H7 (cell line): Measurements from ENCODE around the gene SORCS1. TPM values are rescaled to one million over a fixed set of nuclear protein-coding genes. Genes with fewer than 3 reads are reported as not detected.

Source experiments
- DNase-seq: peaks from one replicate; pipeline ENCODE4 v3.0.0; 2012
- H3K27me3 ChIP-seq: 2 replicates; pipeline ENCODE4 v1.6.0; 2011; ENCODE audit warnings: mild to moderate bottlenecking, low read length; ENCODE audit not compliant: control insufficient read depth, insufficient read depth
- H3K36me3 ChIP-seq: replicated peaks from 2 replicates; pipeline ENCODE4 v1.5.1; 2011; ENCODE audit warnings: low read length; ENCODE audit not compliant: control insufficient read depth, insufficient read depth
- H3K4me3 ChIP-seq: 2 replicates; pipeline ENCODE4 v1.5.1; 2011; ENCODE audit warnings: low read depth, mild to moderate bottlenecking, control low read depth, low read length, moderate library complexity; ENCODE audit not compliant: insufficient read depth
- total RNA-seq: library from RNA; depleted of rRNA; stranded (reverse); fragments of >200 nt; shearing (Covaris generic); gene quantifications from 2 replicates; pipeline ENCODE4 v1.2.3, GENCODE V29; 2014; rRNA removed

The SORCS1 gene
- 1.00 and 1.3 TPM in 2 replicates for total RNA-seq

DNA sequence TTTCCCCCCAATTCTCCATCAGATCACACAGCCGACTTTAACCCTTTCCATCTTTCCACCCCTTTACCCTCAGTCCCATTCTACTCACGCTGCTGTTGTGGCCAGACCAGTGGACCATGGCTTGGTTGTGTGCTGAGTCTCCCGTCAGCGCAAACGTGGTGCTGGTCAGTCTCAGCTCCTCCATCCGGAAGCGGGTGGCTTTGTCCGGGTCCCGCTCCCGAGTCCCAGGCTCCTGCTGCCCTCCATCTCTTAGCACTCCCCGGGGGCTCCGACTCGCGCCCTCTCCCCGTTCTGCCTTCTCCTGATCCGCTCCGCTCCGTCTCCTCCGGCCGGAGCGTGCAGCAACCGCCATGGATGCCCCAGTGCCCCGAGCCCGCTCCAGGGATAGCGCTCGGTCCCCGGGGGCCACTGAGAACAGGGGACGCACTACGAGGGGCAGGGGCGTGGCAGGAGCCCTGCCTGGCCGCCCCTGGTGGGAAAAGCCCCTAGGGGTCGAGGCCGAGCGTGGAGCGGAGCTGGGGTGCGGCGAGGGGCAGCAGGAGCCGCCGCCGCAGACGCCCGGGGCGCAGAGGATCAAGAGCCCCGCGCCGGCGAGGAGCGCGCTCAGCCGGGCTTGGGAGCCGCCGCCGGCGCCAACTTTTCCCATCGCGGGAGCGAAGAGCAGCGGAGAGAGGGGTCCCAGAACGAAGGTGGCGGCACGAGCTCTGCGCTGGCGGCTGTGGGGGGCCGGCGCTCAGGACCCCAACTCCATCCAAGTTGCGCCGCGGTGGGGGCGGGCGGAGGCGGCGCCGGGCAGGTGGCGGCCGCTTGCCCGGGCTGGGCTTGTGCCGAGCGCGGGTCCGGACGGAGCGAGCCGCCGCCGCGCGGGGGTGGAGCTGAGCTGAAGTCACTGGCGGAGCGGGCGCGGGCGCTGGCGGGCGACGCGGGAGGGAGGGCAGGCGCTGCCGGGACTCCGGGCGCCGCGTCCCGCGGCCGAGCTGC, at the start of gene SORCS1:
SORCS1 (minus strand) TSS at position 826 of the 981 bp plus-strand sequence.
- DNase-seq: peak; percentile 87
- Histone ChIP-seq H3K36me3 (no peaks in the 10 kb centered on the region), H3K4me3 (peak within 1 kb of the TSS; percentile 58), H3K27me3 (peaks cover 30% of the 10 kb centered on the region)

DNA sequence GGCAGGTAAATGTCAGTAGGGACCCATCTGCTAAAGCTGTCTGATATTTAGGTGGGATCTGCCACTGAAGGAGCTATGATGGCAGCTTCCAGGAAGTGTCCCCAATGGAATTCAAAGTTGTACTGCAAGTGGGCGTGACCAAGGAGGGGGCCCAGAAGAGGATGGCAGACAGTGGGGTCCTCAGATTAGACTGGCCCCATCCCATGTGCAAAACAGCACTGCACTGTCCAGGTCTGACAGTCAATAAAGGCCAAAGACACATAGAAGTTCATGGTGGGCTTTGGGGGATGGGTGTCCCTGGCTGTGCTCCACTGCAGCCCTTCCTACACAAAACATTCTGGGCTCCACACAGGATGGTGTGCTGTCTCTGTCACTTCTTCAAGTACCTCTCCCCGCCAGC, 49.8 kb upstream of the SORCS1 start:
- no peak overlapping the region for H3K4me3 ChIP-seq
- H3K36me3 ChIP-seq: no peaks in the 10 kb centered on the region
- DNase-seq: no peak
- H3K27me3 ChIP-seq: no peaks in the 10 kb centered on the region

GRCh38 chr10:107213861-107214260, 49.4 kb upstream of the SORCS1 start:
- H3K27me3 ChIP-seq: no peaks in the 10 kb centered on the region
- no peak for DNase-seq
- no peak overlapping the region for H3K4me3 ChIP-seq
- no peaks in the 10 kb centered on the region for H3K36me3 ChIP-seq

GRCh38 chr10:107206833-107207232, 42.3 kb upstream of the SORCS1 start:
- no peaks in the 10 kb centered on the region for H3K36me3 ChIP-seq

DNA sequence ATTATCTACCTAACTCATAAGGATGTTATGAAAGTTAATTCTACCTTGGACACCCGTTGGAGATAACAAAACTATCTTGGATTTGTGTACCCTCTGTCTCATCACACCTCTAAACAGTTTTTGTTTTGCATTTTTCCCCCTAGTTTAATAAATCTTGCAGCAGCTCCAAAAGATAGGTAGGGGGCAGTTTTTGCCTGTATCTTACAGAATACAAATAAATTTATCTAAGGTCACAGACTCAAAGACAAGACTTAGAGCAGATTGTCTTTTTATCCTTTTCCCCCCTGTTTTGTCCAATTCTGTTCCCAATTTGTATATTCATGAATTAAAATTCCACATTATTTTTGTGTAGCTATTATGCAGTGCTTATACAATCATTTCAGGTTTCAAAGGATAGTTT, 5.0 kb upstream of the SORCS1 start:
- DNase-seq: no peak
- no peaks in the 10 kb centered on the region for H3K36me3 ChIP-seq
- peaks cover 12% of the 10 kb centered on the region for H3K27me3 ChIP-seq
- H3K4me3 ChIP-seq: no peak overlapping the region

More at GRCh38 chr10:107206833-107207232, 42.3 kb upstream of the SORCS1 start:
- Histone ChIP-seq H3K27me3 (no peaks in the 10 kb centered on the region), H3K4me3 (no peak overlapping the region)
- DNase-seq: no peak

DNA sequence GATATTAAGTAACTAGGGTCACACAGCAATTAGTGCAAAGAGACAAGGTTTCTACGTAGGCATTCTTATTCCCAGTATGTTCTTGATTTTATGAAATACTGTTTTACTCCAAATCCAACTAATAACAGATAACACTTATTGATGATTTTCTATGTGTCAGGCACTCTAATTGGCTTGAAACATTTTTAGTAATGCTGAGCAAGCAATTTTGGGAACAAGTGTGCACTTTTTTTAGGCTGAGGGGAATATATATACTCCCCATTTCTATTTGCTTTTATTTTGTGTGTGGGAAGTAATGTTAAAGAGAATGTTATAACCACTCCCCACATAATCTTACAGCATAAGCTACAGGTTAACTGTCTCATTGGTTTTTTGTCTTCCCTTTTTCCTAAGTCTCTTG, 4.2 kb upstream of the SORCS1 start:
- no peaks in the 10 kb centered on the region for H3K36me3 ChIP-seq
- no peak for DNase-seq
- peaks cover 19% of the 10 kb centered on the region for H3K27me3 ChIP-seq
- no peak overlapping the region for H3K4me3 ChIP-seq

DNA sequence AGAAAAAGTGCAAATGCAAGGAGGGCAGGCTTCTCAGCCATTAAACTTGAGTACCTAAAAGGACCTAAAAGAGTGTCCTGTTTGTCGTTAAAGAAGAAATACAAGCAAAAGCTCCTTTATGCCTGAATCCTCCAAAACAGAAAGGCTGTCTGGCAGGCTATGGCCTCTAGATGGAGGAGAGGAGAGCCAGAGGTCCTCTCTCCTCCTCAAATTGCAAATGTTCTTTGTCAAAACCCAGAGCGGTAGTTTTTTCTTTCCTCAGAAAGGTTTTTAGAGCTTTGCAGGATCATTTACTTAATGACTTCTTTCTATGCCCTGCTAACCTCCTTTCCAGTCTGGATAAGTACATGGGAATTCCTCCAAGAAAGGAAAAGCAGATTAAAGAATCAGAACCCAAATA, 1.9 kb upstream of the SORCS1 start:
- Histone ChIP-seq H3K36me3 (no peaks in the 10 kb centered on the region), H3K4me3 (no peak overlapping the region), H3K27me3 (peaks cover 30% of the 10 kb centered on the region)
- peak; percentile 42 for DNase-seq

DNA sequence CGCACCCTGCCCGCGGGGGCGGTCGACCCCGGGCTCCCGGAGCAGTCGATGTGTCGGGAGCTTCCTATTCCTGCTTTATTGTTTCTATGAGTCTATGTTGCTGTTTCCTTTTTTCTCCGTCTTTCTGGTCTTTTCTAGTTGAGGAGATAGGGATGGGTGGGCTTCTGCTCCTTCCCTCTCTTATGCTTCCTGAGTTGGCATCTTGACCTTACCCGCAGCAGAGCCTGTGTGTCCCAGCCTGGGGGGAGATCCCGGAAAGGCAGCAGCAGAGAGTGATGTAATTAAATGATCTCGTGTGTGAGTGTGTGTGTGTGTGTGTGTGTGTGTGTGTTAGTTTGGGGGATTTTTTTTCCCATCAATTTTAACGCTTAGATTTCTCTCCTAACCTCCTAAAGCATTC, 486 bp upstream of the SORCS1 start:
- peak overlapping the region; percentile 58 for H3K4me3 ChIP-seq
- peak; percentile 61 for DNase-seq
- peaks cover 30% of the 10 kb centered on the region for H3K27me3 ChIP-seq
- no peaks in the 10 kb centered on the region for H3K36me3 ChIP-seq

- peak; percentile 23 for DNase-seq
Observed at GRCh38 chr10:107163076-107163855, 1.2 kb downstream of the SORCS1 start.

DNA sequence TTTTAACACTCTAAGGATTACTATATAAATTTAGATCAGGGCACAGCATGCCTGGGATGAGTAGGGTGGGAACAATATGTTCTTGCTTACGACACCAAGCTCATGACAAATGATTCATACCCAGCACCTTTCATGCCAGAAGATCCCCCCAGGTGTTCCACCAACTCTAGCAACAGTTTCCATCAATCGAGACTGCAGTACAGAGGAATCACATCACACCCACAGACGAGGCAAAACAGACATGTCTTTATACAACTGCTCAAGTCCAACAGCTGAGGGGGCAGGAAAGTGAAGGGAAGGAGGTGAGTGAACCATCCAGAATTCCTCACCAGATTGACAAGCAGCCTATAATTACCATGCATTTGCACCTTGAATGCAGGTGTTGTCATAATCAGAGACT, 3.6 kb downstream of the SORCS1 start:
- peaks cover 28% of the 10 kb centered on the region for H3K27me3 ChIP-seq
- no peaks in the 10 kb centered on the region for H3K36me3 ChIP-seq
- no peak for DNase-seq
- H3K4me3 ChIP-seq: no peak overlapping the region

More at GRCh38 chr10:107163076-107163855, 1.2 kb downstream of the SORCS1 start:
- Histone ChIP-seq H3K4me3 (peak overlapping the region; percentile 58), H3K36me3 (no peaks in the 10 kb centered on the region), H3K27me3 (peaks cover 30% of the 10 kb centered on the region)

GRCh38 chr10:107159871-107160270, 4.6 kb downstream of the SORCS1 start:
- Histone ChIP-seq H3K27me3 (peaks cover 19% of the 10 kb centered on the region), H3K4me3 (no peak overlapping the region), H3K36me3 (no peaks in the 10 kb centered on the region)

GRCh38 chr10:107157071-107157470, 7.4 kb downstream of the SORCS1 start:
- H3K36me3 ChIP-seq: no peaks in the 10 kb centered on the region
- DNase-seq: no peak
- no peak overlapping the region for H3K4me3 ChIP-seq
- no peaks in the 10 kb centered on the region for H3K27me3 ChIP-seq

More at GRCh38 chr10:107159871-107160270, 4.6 kb downstream of the SORCS1 start:
- DNase-seq: no peak

GRCh38 chr10:107152087-107152486, 12.4 kb downstream of the SORCS1 start:
- Histone ChIP-seq H3K4me3 (no peak overlapping the region), H3K36me3 (no peaks in the 10 kb centered on the region), H3K27me3 (no peaks in the 10 kb centered on the region)
- no peak for DNase-seq

DNA sequence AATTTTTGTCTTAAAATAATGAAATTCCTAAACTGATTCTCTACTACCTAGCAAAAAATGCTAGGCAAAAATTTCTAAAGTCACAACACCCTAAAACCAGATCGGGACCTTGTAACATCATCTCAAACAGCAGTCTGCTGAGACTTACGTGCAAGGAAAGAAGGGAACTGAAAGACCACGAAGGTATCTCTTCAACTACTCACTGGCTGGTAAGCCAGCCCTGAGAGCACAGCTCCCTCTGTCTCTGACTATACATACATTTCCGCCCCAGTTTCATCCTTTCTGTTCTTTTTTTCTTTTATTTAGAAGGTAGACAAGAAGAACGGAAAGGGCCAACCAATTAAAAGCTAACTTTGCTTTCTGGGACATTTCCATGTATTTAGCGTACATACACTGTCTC, 15.6 kb downstream of the SORCS1 start:
- Histone ChIP-seq H3K4me3 (no peak overlapping the region), H3K36me3 (no peaks in the 10 kb centered on the region), H3K27me3 (no peaks in the 10 kb centered on the region)
- no peak for DNase-seq
